Subcutaneous adipose tissue (tissue), 4 donors: Measurements from ENCODE around the gene ATP9B. TPM values are rescaled to one million over a fixed set of nuclear protein-coding genes. Genes with fewer than 3 reads are reported as not detected.

Experiments used
- total RNA-seq, 4 donors: library from RNA; depleted of rRNA; stranded (reverse); fragments of >200 nt; gene quantifications; one replicate each; pipeline ENCODE4 v1.1.0, GENCODE V29; 2016
- TF ChIP-seq, protein P1 (sequence below): fragments of 450-650 bp; IDR thresholded peaks from one replicate; pipeline ENCODE4 v1.5.1; 2016; ENCODE audit warnings: low read depth, mild to moderate bottlenecking, control low read depth, antibody characterized with exemption, moderate library complexity

Gene ATP9B
- total RNA-seq, 4 donors from 2014 or later, result 38.8 to 58.5 (median 45.3) TPM

GRCh38 chr18:79335833-79336360, 266.7 kb downstream of the ATP9B start:
- TF ChIP-seq, protein P1, sequence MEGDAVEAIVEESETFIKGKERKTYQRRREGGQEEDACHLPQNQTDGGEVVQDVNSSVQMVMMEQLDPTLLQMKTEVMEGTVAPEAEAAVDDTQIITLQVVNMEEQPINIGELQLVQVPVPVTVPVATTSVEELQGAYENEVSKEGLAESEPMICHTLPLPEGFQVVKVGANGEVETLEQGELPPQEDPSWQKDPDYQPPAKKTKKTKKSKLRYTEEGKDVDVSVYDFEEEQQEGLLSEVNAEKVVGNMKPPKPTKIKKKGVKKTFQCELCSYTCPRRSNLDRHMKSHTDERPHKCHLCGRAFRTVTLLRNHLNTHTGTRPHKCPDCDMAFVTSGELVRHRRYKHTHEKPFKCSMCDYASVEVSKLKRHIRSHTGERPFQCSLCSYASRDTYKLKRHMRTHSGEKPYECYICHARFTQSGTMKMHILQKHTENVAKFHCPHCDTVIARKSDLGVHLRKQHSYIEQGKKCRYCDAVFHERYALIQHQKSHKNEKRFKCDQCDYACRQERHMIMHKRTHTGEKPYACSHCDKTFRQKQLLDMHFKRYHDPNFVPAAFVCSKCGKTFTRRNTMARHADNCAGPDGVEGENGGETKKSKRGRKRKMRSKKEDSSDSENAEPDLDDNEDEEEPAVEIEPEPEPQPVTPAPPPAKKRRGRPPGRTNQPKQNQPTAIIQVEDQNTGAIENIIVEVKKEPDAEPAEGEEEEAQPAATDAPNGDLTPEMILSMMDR, result no peak

GRCh38 chr18:79336556-79337142, 267.5 kb downstream of the ATP9B start:
- TF ChIP-seq, protein P1, result no peak

GRCh38 chr18:79337184-79337583, 268.0 kb downstream of the ATP9B start:
- TF ChIP-seq, protein P1, result no peak

DNA sequence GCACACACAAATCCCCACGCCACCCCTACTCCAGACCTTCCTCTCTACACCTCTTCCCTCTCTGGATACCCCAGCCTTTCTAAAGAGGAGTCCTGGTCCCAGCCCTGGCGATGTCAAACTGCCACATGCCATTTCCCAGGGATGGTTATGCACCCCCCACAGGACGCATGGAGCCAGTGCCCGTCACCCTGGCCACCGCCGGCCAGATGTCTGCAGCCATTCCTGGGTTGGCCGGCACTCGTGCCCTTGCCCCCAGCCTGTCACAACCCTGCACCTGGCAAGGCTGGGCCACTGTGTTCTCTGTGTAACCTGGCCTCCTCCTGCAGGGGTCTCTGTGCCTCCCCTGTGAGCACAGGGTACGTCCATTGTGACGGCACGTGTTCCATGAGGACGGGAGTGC, 268.4 kb downstream of the ATP9B start:
- TF ChIP-seq, protein P1, result no peak

GRCh38 chr18:79339094-79339908, 270.1 kb downstream of the ATP9B start:
- TF ChIP-seq, protein P1, result no peak

DNA sequence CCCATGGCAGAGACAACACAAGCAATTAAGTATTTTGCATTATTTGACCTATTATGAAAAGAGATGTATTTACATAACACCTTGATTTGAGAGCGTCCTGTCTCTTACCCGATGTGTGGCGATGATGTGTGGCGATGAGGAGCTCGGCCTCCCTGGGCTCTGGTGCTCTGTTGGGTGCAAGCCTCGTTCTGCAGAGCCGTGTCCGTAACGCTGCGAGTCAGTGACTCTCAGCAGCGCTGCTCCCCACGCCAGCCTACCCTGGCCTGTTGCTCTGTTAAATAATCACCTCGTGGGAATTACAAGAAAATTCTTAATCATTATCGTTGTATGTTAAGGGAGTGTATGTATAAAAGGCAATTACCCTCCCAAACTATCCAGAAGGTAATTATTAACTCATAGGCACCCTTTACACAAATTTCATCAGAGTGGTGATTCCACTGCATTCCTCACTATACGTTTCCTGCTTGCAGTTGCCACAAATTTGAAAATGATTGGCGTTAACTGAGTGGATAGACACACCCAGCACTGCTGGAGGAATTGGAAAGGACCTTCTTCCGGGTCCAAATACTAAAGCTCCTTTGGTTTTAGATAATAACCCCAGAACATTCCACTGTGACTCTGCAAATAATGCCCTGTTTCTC, 274.5 kb downstream of the ATP9B start:
- TF ChIP-seq, protein P1, result no peak

DNA sequence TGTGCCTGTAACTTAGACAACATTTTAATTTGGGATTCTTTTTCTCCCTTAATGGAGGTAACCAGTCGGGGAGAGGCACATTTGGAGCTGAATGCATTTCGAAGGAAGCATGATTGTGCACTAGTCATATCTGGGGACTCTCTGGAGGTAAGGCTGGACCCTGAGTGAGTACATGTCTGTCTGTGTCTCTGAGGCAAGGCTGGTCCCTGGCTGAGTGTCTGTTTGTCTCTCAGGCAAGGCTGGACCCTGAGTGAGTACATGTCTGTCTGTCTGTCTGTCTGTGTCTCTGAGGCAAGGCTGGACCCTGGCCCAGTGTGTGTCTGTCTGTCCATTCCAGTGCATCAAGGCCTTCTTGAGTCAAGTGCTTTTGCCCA, 275.0 kb downstream of the ATP9B start:
- TF ChIP-seq, protein P1, result no peak
